Mononuclear cell (primary cell): ENCODE measurements around the gene SCUBE2. TPM values are rescaled to one million over a fixed set of nuclear protein-coding genes. Genes with fewer than 3 reads are reported as not detected.

Experiments used
- total RNA-seq: library from RNA; depleted of rRNA; stranded (reverse); fragments of >200 nt; gene quantifications from one replicate; pipeline ENCODE4 v1.2.3, GENCODE V29; 2012

SCUBE2 gene
- total RNA-seq, 1 donor, result not detected

Other genes with a start within 250 kb of the SCUBE2 start
- gene AKIP1, start 180.4 kb downstream of the SCUBE2 start, total RNA-seq, result 7.1 TPM
- not detected for gene C11orf16, start 158.7 kb downstream of the SCUBE2 start, total RNA-seq
- not detected for gene ASCL3, start 148.6 kb downstream of the SCUBE2 start, total RNA-seq
- gene TMEM9B, start 127.2 kb downstream of the SCUBE2 start, total RNA-seq, result 40.9 TPM
- 11.5 TPM for gene NRIP3, start 87.6 kb downstream of the SCUBE2 start, total RNA-seq
- 284 TPM for gene DENND5A, start 173.8 kb upstream of the SCUBE2 start, total RNA-seq
- gene TMEM41B, start 223.0 kb upstream of the SCUBE2 start, total RNA-seq, result 34.2 TPM